DMS53 (cell line): Measurements from ENCODE around the gene MYOM3.
"Not testable (repeated sequence)": the region's sequence is repeated elsewhere in the genome, so short reads cannot be mapped to it uniquely, and the experiment has no call there.

Source experiments
- DNase-seq: peaks from one replicate; lab custom pipeline; 2025; lab: John Stamatoyannopoulos, UW

The MYOM3 gene

GRCh38 chr1:24030976-24031516, 80.9 kb downstream of the MYOM3 start:
- DNase-seq, result not testable (repeated sequence)

- DNase-seq, result peak; percentile 57
These were observed 84.0 kb downstream of the MYOM3 start for GRCh38 chr1:24027838-24028468.

- DNase-seq, result no peak
These were observed 89.2 kb downstream of the MYOM3 start for GRCh38 chr1:24022581-24023361.

GRCh38 chr1:24021403-24022266, 90.3 kb downstream of the MYOM3 start:
- peak; percentile 50 for DNase-seq

- DNase-seq, result no peak
These were observed 91.5 kb downstream of the MYOM3 start for GRCh38 chr1:24020470-24020869.

GRCh38 chr1:24020025-24020424, 91.9 kb downstream of the MYOM3 start:
- DNase-seq, result no peak

GRCh38 chr1:24018611-24019580, 93.0 kb downstream of the MYOM3 start:
- peak; percentile 81 for DNase-seq

- no peak for DNase-seq
These were observed 96.4 kb downstream of the MYOM3 start for GRCh38 chr1:24015221-24016210.

- not testable (repeated sequence) for DNase-seq
These were observed 99.1 kb downstream of the MYOM3 start for GRCh38 chr1:24012878-24013277.

GRCh38 chr1:24010650-24011049, 101.3 kb downstream of the MYOM3 start:
- DNase-seq, result no peak

GRCh38 chr1:24009406-24009805, 102.5 kb downstream of the MYOM3 start:
- DNase-seq, result no peak

- DNase-seq, result not testable (repeated sequence)
These were observed 103.3 kb downstream of the MYOM3 start for GRCh38 chr1:24008574-24009184.

GRCh38 chr1:24007079-24007478, 104.9 kb downstream of the MYOM3 start:
- DNase-seq, result no peak
